Left renal cortex interstitium (tissue), 4 donors: ENCODE results near the gene KIAA1671. TPM values are rescaled to one million over a fixed set of nuclear protein-coding genes. Genes with fewer than 3 reads are reported as not detected.

Experiments
- DNase-seq, 4 donors: peaks; one replicate each; pipeline ENCODE4 v3.0.0-alpha.2; 2013; ENCODE audit warnings: low read depth in 4 of 4, low spot score in 2 of 4, missing footprints in 1 of 4
- polyA plus RNA-seq, 4 donors: library from polyadenylated mRNA; unstranded; fragments of 120-200 nt; gene quantifications; one replicate each; pipeline ENCODE4 v1.2.1, GENCODE V29; 2013; ENCODE audit not compliant: insufficient read length in 4 of 4

Gene KIAA1671
- polyA plus RNA-seq, 4 donors = 22.2 to 26.0 (median 24.9) TPM

DNA sequence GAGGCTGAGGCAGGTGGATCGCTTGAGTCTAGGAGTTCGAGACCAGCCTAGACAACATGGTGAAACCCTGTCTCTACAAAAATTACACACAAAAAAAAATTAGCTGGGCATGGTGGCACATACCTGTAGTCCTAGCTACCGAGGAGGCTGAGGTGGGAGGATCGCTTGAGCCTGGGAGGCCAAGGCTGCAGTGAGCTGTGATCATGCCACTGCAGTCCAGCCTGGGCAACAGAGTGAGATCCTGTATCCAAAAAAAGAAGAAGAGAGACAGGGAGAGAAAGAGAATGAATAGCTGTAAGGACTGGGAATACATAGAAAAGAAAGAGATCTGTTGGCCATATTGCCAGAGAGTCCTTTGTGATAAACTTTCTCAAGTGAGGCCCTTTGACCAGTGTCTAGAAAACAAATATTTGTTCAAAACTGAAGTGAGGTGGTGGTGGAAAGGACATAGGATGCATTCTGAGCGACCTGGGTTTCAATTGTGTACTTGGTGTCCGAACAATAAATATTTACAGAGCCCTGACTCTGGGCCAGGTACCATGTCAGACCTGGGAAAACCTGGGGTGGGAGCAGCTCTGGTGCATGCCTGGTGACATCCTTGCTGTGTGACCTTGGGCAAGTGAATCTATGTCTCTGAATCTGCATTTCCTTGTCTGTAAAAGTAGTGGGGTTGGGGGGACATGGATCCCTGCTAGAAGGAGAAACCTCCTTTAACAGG, 157.5 kb downstream of the KIAA1671 start:
- no peak for DNase-seq

- DNase-seq = no peak
Measured at GRCh38 chr22:25110596-25110845, 158.0 kb downstream of the KIAA1671 start.

DNA sequence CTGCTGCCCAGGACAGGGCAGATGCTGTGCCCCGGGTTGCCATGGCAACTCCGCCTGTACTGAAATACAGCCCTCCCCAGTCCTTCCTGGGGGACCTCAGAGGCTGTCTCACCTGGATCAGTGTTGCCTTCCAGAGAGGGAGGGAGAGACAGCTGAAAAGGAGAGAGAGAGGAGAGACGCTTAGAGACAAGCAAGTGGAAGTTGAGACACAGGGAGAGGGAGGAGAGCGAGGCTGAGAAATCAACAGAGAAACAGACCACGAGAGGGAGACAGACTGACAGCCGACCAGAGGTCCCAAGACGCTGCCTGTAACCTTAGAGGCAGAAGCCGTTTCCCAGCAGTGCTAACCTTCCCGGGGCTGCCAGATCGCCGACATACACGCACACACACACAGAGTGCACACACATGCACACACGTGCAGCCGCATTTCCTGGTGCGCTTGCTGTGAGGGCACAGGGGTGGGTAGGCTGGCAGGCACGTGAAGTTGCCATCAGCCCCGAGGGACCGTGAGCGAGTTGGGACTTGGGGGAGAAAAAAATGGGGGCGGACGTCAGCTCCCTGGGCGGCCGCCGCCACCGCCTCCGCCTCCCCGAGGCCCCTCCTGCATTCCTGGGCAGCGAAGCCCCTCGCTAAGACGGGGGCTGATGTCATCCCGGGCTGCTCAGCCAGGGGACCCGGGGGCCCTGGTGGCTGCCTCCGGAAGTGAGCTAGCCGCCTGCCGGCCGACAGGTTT, 158.5 kb downstream of the KIAA1671 start:
- peak; percentile 69 to 81 (median 78) for DNase-seq

DNA sequence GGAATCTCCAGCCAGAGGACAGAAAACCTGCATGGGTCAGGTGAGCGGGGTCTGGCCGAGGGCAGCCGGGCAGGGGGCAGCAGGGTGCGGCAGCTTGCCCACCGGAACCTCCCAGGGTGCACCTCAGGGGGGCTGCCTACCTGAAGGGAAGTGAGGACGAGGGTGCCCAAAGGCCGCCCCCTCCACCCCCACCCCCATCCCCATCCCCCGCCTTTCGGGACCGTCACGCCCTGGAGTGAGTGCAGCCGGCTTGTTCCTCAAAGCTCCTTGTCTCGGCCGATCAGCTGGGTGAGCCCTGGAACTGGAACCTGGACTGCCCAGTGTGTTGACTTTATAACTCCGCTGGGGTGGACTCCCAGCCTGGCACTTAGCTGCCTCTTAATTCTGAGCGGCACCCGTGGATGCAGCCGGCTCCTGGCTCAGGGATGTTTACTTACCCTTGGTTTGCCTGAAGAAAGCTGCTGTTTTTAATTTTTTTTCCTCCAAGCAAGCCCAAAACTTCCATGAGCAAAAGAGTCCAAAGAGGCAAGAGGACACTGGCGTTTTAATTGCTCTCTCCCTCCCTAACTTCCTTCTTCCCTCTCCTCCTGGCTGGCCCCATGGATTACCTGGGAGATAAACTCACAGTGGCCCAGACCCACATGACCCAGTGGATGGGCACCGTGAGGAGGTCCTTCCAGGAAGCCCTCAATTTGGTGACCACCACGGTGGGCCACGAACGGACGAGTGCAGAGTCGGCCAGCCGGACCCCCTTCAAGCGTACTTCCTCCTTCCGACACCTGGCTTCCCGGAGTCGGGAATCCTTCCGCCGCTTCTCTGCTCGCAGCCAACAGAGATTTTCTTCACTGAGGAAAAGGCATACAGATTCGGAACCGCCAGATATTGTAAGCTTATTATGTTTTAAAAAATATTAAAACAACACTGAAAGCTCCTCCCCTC, 159.3 kb downstream of the KIAA1671 start:
- DNase-seq = no peak

DNA sequence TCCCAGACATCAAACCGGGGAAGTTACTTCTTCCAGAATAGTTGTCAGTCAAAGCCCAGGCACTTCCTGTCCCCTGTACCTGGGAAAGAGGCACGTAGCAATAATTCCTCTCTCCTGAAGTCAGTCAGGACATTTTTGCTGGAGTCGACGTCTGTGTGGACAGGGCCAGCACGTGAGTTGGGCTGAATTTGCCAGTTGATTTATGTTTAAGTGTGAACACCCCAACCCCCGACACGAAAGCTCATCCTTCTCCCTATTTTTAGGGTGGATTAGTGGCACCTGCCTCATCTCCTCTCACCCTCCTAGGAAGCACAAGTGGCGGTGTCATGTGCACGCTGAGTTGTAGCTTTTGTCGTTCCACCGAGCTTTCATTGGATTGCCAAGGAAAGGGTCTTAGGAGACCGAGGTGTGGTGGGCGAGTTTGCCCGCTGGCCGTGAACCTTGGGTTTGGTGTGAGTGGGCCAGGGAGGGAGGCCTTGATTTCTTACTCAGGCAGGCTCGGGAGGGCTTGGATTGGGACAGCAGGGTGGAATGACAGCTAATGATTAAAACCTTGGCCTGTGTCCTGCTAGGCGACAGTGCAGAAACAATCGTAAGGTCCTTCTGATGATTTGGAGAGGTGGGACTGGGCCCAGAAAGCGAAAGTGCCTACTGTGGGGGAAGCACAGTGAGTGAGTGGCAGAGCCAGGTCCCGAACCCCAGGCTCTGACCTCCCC, 160.2 kb downstream of the KIAA1671 start:
- DNase-seq = no peak

GRCh38 chr22:25113316-25113721, 160.8 kb downstream of the KIAA1671 start:
- DNase-seq = no peak

GRCh38 chr22:25114369-25115362, 162.2 kb downstream of the KIAA1671 start:
- DNase-seq = no peak

DNA sequence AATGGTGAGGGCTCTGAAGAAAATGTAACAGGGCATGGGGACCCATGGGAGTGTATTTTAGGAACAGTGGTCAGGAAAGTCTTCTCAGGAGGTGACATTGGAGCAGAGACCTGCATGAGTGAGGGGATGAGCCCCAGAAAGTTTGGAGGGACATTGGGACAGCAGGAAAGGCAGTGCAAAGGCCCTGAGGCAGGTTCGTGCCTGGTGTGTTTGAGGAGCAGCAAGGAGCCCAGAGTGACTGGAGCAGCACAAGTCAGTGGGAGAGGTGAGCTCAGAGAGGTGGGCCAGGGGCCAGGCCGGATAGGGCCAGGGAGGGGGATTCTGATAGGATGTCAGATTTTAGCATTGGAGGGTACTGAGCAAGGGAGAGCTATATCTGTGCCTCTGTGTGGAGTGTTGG, 167.1 kb downstream of the KIAA1671 start:
- DNase-seq = no peak

GRCh38 chr22:25120093-25120561, 167.6 kb downstream of the KIAA1671 start:
- DNase-seq = no peak

DNA sequence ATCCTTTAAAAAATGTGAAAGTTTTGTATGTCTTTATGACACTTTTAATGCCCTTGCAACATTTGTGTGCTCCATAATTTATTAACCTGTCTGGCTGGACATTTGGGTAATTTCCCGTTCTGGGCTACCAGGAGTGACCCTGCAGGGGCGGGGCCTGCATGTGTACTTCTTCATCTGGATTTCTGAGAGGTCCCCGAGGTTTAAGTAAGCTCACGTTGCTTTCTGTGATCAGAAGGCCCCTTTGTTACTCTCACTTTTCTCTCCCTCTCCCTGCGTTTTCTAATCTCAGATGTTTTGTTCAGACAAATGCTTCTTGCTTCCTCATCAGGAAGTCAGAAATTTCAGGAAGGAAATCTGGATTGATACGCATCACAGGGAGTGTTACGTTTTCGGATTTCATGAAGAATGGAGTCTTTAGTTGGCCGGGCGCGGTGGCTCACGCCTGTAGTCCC, 168.3 kb downstream of the KIAA1671 start:
- no peak for DNase-seq

DNA sequence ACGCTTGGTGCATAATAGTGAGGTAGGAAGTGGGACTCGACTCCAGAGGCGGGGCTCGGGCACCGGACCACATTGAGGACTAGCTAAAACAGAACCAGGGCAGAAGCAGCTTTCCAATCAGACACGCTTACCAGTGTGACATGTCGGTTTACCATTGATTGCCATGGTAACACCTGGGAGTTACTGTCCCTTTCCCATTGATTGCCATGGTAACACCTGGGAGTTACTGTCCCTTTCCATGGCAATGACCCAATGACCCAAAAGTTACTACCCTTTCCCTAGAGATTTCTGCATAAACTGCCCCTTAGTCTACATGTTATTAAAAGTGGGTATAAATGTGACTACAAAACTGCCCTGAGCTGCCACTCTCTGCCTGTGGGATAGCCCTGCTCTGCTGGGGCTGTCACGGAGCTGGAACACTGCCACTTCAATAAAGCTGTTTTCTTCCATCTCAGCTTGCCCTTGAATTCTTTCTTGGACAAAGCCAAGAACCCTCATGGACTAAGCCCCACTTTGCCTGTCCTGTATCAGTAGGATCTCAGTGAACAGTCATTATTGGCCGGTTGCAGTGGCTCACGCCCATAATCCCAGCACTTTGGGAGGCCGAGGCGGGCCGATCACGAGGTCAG, 169.7 kb downstream of the KIAA1671 start:
- DNase-seq = no peak

- DNase-seq = no peak
Measured at GRCh38 chr22:25123677-25124076, 171.2 kb downstream of the KIAA1671 start.

DNA sequence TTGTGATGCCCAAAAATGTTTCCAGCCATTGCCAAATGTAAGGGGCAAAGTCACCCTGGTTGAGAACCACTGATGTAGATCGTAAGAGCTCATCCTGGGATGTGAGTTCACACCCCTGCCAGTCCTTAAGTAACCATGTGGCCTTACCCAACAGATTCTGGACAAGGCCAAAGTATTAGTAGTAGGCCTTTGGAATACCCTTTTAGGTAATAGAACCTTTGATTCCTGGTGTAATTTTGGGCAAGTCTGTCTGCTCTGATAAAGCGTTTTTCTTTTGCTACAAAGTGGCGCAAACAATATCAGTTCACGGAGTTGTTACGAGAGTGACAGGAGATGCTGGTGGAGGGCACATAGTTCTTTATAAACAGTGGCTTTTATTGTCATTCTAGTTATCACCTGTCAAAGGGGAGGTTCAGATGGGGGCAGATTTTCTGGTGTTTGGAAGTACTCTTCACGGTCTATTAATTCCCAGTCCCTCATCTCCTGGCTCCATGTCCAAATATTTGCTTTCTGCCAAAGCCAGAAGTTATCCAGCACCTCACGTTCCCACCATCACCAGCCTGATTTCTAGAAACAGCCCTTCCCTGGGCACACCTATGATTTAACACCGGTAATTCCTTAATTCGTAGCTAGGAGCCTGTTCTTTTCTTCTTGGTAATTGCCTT, 173.3 kb downstream of the KIAA1671 start:
- no peak for DNase-seq

DNA sequence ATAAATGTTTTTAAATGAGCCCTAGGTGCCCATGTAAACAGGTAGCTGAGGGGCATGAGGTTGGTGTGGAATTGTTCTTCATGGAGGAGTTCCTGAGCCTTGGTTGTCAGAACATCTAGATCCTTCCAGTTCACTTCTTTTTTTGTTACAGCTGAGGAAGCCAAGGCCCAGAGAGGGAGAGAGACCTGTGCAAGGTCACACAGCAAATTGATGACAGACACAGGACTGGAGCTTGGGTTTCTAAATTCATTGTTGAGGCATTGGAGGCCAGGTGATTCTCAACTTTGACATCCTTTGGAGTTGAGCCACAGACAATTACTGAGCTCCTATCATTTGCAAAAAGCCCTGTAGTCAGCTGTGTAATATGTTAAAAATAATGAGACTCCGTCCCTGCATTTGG, 174.0 kb downstream of the KIAA1671 start:
- DNase-seq = no peak

DNA sequence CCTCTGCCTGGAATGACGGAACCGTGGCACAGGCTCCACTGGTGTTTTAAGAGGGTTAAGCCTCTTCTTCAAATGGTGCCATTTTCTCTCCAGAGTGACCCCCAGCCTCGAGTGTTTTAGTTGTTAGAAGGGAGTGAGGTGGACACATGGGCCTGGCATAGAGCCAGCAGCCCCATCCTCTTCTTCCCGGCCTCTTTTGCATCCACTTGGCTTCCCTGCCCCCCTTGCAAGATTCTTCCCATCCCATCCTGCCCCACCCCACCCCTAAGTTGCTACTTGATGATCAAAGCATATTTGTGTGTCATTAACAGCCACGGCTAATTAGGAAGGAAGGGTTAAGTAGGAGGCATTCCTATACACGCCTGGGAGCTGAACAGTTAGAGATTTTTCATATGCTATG, 174.8 kb downstream of the KIAA1671 start:
- no peak for DNase-seq

DNA sequence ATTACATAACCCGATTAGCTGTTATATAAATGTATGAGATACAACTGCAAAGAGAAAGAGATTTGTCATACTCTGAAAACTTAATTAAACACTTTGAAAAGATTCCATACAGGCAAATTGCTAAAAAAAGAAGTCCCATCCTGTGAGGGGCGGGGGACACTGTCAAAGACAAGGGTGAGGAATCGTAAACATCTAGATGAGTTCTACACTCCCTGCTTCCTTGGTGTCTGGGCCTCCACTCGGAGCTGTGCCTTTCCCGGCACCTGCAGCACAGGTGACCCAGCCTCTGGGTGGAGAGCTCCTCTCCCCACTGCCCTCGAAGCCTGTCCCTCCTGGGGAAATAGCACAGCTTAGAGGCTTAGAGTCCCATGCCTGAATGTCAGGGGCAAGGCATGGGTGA, 177.9 kb downstream of the KIAA1671 start:
- no peak for DNase-seq

DNA sequence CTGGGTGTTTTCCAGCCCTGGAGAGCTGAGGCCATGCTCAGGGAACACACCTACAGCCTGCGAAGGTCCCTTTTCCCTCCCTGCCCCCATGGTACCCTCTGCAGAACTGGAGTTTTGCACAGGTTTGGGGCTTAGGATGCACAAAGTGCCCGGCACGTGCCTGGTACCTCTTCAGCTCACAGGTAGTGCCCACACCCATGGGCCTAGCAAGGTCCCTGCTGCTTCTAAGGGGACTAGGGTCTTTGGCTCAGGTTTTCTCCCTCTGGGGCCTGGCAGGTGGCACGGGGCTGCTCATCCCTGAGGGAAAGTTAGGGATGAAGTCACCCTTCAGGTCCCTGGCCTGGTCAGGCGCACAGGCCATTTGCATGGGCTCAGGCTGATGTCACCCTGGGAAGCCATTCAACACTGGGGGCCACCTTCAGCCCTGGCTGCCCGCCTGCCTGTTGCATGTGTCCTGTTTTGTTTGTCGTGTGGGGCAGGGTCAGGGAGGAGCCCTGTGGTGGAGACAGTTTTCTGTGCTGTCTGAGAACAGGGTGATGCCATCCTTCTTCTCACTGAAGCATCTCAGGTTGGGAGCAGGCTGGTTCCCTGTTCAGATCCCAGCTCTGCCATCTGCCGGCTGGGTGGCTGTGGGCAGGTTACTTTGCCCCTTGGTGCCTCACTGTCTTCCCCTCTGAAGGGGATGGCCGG, 178.8 kb downstream of the KIAA1671 start:
- no peak for DNase-seq

- no peak for DNase-seq
Measured at GRCh38 chr22:25134028-25134427, 181.5 kb downstream of the KIAA1671 start.
